NOMO-1 treated with DMSO at 0.1 percent for 48 hours (cell line): ENCODE results near the gene GRAMD2B.
A peak's percentile ranks its signal among the peaks of the same experiment; 100 is the strongest.

Source experiments
- DNase-seq: peaks from one replicate; lab custom pipeline; 2025; ENCODE audit not compliant: unreplicated experiment; lab: John Stamatoyannopoulos, UW

Gene GRAMD2B

DNA sequence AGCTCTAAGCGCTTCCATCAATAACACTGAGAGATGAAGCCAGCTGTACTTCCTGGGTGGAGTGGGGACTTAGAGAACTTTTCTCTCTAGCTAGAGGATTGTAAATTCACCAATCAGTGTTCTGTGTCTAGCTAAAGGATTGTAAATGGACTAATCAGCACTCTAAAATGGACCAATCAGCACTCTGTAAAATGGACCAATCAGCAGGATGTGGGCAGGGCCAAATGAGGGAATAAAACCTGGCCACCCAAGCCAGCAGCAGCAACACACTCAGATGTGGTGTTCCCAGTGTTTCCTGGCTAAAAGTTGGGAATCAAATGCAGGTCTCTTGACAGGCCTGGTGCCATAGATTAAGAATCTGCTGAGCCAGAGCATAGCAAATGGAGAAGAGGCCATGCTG lies 111.3 kb downstream of the GRAMD2B start:
- DNase-seq: no peak

DNA sequence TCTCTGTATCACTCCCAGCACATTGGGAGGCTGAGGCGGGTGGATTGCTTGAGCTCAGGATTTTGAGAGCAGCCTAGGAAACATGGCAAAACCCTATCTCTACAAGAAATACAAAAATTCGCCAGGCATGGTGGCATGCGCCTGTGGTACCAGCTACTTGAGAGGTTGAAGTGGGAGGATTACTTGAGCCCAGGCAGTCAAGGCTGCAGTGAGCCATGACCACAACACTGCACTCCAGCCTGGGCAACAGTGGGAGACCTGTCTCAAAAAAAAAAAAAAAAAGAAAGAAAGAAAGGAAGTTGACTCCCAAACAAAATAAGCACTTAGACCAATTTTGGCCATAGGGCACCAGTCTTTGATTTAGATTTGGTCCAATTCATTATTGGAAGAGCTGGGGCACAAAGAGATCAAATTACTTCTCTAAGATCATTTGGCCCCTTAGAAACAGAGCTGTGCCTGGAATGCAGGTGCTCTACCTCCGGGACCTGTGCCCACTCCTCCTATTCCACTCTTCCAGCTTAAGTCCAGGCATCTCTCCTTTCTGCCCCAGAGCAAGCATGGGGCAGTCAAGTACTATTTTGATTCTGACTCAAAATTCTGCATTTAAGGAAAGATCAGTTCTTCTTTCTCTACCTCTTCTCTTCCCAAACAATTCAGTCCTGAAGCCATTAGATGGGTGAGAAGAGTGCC lies 112.8 kb downstream of the GRAMD2B start:
- DNase-seq: no peak

DNA sequence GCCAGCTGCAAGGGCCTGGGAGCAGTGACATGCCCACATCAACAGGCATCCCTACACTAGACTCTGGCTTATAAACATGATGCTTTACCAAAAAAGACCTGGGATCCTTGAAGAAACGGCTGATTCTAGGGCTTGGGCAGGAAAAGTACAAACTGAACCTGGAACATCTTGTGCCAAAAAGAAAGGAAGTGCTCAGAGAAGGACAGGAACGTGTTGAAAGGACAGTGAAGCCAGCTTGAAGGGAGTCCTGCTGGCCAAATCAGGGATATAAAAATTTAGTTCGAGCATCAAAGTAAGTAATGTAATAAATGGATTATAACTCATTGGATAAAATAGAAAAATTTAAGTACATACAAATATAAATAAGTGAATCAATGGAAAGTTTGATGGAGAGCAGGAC lies 113.7 kb downstream of the GRAMD2B start:
- DNase-seq: no peak

DNA sequence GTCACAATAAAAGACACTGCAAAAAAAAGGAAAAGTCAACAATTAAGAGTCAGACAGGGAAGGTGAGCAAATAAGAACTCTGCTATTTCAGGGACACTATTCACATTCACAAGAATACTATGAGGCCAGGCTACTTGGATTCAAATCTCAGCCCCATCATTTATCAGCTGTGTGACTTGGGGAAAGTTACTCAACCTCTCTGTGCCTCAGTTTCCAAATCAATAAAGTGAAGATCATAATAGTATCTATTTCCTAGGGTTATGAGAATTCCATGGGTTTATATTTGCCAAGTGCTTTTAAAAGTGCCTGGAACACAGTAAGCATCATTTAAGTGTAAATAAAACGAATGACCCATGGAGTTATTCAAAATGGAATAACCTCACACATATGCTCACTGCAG lies 115.4 kb downstream of the GRAMD2B start:
- no peak for DNase-seq

DNA sequence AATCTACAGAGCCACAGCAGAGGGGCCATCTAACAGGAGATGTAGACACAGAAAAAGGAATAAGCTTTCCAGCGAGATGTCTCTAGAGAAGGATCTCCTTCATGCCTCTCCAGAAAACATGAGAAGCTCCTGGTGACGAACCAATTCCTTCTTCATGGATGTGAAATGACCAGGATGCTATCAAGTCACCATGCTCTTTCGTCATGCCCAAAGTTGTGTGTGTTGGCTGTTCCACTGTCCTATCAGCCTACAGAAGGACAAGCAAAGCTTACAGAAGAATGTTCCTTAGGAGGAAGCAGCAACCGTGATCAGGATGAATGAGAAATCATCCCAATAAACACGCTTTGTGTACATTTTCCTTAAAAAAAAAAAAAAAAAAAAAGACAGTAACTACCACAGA lies 117.4 kb downstream of the GRAMD2B start:
- no peak for DNase-seq

DNA sequence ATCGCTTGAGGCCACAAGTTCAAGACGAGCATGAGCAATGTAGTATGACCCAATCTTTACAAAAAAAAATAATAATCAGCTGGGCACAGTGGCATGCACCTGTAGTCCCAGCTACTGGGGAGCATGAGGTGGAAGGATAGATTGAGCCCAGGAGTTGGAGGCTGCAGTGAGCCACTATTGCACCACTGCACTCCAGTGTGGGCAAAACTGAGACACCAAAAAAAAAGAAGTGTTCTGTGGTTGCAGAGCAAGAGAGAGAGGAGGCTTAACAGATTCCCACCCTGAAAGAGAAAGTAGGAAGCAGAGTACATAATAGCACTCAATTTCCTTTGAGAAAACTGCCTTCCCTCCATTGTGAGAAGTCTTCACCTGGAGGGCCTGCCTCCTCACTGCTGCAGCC lies 119.2 kb downstream of the GRAMD2B start:
- DNase-seq: peak; percentile 61

DNA sequence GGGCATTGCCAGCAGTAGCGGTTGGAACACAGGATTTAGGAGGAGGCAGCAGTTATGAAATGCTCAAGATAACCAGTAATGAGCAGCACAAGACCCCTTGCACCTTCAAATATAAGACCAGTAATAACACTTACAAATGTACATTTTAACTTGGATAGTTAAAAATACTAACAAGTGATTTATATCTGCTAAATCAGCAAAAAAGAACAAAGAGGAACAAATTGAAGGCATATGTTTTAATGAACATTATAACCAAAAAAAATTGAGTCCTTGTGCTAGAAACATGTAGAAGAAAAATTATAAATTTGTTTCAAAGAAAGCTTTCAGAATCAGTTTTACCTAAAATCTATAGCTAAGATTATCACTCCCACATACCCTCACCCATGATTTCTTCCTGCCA lies 119.8 kb downstream of the GRAMD2B start:
- no peak for DNase-seq

DNA sequence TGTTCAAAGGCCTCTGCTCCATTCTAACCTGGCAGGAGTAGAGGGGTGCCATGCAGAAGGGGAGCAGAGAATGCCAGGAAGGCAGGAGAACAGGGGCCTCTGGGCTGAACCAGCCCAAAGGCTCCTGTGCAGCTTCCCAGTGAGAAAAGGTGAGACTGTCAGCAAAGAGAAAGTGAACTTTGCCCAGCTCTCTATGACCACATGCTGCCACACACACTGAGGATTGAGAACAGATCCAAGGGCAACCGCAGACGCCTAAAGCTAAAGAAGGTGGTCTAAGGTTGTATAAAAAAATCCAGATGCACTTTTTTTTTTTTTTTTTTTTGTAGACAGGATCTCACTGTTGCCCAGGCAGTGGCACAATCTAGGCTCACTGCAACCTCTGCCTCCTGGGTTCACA lies 120.5 kb downstream of the GRAMD2B start:
- no peak for DNase-seq
